GM21423 (cell line): Measurements from ENCODE around the gene RCBTB2.
"Not testable (repeated sequence)": the region's sequence is repeated elsewhere in the genome, so short reads cannot be mapped to it uniquely, and the experiment has no call there.

Source experiments
- ATAC-seq: cut with Tn5 transposase; IDR thresholded peaks from one replicate; pipeline ENCODE4 v1.9.1; 2021; ENCODE audit warnings: mild to moderate bottlenecking, moderate library complexity; ENCODE audit not compliant: unreplicated experiment

RCBTB2 gene

DNA sequence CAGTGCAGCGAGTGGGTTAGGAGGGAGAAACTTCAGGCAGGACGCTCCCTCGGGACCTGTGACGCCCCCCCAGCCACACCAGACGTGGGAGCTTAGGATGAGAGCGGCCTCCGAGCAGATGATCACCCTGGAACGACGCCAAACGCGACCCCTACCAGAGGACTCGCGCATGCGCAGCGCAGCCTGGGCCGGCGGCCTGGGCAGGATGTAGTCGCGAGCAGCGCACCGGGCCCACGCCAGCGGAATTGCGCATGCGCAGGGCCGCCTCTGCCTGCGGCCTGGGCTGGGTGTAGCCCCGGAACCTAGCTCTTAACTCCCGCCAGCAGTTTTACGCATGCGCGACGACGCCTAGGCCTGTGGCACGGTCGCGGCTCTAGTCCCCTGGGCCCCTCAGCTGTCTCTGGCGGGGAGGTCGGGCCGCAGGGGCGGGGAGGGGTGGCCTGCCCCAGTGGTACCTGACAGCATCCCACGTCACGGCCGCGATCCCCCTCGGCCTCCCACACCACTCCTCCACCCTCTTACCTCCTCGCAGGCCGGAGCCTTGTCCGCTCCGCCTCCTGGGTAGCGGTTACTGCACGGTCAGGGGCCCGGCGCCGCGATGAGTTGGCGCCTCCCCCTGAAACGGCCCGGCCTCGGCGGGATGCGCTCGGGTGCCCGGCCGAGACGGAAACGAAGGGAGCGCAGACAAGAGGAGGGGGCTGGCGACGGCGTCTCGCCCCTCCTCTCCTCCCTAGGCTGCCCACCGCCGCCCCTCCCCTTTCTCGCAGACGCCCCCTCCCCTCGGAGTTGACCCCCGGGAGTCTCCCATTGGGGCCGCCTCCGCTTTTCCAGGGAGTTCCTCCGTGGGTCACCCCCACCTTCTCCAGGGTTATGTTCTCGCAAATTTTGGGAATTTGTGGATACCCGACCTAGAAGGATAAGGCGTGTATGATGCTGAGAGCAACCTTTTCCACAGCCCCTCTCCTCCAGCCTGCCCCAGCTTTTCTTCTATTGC, at the start of gene RCBTB2:
RCBTB2 (minus strand) TSS at position 575 of the 994 bp plus-strand sequence. CDS start 11,141 bp downstream, outside the sequence.
- peak; percentile 79 for ATAC-seq

DNA sequence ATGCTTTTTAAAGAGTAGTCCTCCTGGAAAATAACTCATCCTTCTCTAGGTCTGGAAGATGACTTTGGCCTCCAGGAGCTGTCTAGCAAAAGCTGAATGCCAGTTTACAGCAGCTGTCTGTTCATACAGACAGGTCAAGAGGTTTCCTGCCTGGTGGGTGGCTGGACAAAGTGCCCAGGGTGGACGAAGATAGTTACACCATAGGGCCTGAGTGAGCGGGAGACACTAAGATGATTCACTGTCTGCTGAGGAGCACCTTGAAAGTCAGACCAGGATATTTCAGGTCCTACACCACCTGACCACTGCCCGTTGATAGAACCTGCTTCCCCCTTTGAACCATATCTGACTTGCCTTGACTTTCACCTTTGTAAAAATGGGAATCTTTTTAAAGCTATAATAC, 49.2 kb upstream of the RCBTB2 start:
- no peak for ATAC-seq

DNA sequence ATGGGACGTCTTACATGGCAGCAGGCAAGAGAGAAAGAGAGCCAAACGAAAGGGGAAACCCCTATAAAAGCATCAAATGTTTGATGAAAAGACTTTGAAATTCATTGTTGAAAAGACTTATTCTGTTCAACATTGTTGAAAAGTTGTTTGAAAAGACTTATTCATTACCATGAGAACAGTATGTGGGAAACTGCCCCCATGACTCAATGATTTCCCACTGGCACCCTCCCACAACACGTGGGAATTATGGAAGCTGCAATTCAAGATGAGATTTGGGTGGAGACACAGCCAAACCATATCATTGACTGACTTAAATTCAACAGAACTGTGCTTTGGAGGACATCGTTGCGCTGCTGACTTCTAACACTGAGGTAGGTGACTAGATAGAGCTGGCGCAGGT, 48.0 kb upstream of the RCBTB2 start:
- no peak for ATAC-seq

DNA sequence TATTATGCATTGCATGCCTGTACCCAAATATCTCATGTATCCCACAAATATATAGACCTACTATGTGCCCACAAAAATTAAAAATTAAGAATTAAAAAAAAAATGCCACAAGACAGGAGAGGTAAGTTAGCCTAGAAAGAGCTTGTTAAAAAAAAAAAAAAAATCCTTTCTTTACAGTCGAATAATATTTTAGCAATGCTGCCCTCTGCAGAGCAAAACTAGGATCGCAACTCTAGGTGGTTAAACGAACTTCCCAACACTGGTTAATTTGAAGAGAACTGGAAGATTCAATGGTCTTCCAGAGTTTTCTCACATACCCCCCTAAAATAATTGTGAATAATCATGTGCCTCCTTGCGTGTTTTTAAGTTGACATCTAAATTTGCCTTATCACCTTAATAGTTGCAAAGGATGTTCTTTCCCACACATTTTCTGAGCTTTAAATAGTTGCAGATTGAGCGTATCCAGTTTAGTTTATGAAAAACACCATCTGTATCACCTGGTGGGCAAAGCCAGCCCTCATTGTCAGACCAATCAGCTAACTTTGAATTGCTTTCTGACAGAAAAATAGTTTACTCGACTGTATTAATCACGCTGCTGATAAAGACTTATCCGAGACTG, 47.4 kb upstream of the RCBTB2 start:
- no peak for ATAC-seq

DNA sequence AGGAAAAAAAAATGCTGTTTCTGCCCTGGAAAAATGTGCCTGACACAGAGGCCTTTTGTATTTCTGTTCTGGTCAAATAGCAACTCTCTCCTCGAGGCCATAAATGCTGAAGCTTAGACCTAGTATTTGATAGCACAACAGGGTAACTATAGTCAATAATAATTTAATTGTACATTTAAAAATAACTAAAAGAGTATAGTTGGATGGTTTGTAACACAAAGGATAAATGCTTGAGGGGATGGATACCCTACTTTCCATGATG, 47.0 kb upstream of the RCBTB2 start:
- not testable (repeated sequence) for ATAC-seq

DNA sequence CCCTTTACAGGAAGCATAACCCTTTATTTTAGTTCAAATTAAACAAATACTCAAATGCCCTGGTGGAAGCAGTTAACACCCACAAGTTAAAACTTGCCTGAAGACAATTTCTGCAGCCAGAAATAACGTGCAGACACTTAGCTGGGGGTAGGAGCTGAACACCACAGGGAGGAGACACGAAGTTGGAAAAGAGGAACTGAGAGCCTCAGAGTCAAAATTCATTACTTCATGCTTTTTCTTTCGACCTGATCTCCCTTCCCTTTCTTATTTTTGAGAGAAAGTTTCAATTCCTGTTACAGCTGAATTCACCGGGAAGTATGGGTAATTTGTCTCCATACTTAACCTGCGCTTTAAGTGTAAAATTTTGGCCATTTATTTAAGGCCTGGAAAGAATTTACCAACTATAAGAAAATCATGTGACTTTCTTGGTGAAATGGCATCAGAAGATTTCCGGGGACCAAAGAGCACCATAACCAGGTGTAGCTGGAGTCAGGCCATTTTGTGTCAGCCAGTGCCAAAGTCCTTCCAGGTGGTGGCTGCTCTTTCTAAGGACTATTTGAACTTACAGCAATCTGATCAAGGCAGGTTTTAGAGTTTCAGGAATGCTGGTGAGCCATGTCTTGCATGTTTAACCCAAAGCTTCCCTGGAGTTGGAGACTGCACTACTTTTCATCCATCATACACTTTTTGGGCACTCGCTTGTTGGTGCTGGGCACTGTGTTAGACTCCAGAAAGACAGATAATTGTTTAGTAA, 46.5 kb upstream of the RCBTB2 start:
- ATAC-seq: peak; percentile 77

DNA sequence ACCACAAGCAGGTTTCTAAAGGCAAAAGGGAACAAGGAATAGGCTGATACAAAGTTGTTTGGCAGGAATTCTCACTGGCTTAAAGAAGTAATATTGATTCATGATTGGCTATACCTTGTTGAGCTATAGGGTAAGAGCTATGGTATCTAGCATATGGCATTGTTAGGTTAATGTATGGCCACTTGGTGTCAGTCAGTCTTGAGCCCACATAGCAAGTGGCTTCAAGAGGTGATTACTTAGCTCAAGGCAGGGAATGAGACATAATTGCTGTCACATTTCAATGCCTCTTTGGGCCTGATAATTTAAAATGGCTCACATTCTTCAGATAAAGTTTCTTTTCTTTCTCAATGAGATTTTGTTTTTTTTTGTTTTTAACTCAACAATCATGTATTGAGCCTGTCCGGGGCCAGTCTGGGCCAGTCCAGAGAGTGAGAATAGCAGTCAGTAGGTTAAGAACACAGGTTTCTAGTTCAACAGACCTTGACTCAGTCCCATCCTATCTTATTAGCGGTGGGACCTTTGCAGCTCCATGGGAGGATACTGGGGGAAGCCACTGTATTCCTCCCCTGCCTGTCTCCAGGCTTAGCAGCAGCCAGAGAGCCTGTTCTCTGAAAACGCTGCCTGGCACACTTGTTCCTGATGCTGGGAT, 45.8 kb upstream of the RCBTB2 start:
- ATAC-seq: peak; percentile 49

DNA sequence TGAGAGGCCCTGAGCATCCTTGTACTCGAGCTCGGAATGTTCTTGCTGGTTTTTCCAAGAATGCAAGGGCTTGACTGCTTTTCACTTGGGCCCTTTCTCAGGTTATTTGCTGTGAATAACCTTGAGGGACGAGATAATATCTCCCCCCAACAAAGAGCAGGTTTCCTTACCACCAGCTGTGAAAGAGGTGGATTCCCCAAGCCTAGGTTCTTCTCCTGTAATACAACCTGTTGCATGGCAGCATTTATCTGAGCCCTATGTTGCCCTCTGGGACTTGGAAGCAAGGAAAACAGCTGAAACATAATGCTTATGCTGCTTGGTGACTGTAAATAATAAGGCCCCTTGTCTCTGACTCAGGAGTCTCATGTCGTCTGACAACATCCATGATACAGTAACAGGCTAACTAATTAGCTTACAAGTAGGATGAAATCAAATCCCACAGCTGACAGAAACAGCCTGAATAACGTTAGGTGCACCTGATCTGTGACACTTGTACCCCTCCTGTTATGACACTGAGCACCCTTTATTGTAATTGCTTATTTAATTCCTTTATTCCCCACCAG, 43.6 kb upstream of the RCBTB2 start:
- ATAC-seq: no peak

DNA sequence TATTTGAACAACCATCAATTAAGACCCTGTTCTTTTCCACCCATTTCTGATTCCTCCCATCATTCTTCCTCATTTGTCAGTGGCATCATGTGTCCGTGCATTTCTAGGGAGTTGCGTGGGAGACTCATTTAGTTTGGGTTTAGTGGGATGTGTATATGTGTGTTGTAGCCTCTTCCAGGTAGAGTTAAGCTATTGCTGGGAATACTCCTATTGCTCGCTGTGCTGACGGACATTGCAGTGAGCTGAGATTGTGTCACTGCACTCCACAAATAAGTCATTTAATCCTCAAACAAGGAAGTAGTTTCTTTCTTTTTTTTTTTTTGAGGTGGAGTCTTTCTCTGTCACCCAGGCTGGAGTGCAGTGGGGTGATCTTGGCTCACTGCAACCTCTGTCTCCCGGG, 42.2 kb upstream of the RCBTB2 start:
- no peak for ATAC-seq

DNA sequence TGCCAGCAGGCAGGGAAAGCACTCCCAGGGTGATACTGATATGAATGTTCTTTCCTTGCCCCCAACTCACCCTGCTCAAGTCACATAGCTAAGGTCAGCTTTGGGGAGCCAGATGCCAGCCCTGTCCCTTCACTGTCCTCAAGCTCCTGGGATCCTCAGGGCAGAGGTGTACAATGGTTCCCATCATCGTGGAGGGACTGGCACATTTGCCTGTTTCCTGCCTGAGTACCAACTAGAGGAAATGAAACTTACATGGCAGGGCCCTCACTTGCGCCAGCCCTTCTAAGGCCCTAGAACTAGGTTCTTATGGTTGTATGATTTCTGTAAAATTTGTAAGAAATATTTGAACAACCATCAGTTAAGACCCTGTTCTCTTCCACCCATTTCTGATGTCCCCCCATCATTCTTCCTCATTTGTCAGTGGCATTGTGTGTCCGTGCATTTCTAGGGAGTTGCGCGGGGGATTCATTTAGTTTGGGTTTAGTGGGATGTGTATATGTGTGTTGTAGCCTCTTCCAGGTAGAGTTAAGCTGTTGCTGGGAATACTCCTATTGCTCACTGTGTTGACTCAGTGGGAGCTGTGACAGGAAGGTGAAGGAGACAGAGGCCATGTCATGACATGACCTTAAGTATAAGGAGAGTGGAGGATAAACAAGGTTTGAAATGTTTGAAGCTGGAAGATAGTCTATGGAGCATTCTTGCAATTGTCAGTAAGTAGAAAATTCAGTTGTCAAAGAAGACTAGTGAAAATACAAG, 41.3 kb upstream of the RCBTB2 start:
- ATAC-seq: no peak

DNA sequence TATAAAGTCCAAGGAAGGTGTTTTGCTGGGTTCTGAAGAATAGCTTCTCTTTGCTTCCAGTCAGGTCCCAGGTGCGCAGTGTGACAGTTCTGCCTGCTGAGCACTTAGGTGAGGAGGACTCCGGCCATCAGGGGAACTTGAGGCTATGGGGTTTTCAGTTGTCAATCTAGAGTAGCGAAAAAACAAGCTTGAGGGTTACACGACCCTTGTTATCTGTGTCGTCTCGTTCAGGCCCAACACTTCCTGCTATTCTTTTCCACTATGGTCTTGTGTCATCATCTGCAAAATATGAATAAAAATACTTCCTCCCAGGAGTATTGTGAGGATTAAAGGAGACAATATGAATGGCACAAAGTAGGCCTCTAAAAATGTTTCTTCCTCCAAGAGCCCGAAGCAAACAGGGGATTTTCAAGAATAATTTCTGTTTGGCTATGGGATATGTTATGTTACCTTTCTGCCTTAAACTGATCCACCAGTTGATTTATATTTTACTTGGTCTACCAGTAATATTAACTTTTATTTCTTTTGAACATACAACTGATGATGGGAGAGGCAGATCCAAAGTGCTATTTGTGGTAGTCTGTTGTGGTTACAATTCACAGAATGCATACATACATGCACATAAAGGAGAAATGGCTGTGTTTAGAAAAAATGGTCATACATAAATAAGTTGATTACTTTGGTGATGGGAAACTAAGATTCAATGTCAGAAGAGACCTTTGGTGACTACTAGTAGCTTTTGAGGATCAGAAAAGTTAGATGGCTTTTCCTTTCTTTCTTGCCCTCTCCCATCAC, 40.5 kb upstream of the RCBTB2 start:
- no peak for ATAC-seq

DNA sequence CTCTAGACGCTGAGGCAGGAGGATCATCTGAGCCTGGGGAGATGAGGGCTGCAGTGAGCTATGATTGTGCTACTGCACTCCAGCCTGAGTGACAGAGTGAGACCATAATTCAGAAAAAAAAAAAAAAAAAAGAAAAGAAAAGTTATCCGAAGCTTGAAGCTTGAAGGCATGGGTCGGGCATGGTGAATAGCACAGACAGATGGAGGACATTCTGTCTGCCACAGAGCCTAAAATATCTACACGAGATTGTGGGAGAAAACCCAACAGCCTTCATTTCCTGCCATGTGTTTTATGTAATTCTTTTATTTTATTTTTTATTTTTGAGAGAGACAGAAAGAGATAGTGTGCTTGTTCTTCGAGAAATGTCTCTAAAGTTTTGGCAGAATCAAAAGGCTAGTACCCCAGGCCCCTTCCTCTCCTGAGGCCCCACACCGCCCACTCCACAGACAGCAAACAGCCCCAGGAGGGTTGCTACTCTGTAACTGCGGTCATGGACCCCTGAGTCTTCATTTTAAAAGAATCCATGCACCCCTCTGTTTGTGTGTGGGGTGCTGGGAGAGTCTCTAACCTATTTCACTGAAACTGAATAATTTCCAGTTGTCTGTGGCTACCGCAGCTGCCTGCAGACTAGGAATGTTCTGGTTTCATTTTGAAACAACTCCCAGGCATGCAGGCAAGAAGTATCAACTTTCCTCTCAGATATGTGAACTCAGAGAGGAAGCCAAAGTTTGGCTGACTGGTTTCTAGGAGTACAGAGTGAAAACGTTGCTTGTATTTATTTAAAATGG, 38.4 kb upstream of the RCBTB2 start:
- ATAC-seq: no peak

DNA sequence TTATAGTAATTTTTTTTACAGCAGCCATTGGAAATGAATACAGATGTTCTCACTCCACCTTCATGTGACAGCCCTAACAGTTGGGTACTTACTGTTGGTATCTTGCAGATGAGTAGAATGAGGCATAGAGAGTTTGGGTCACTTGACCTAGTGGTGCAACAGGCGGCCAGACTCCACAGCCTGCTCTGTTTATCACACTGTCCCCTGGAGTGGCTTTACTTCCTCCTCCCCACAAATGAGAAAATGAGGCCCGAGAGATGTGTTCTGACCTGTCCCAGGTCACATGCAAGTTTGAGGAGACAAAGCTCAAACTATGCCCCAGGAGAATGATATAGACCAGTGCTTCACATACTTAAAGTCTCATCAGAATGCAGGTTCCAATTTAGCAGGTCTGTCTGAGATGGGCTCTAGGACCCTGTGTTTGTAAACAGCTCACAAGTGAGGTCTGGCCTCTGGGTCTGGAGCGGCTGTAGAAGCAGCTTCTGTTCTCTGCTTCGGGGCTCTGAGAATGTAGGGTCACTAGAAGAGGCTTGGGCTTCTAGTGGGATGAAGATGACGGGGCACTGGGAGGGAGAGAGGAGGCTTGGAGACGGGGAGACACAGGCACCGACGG, 37.4 kb upstream of the RCBTB2 start:
- no peak for ATAC-seq

DNA sequence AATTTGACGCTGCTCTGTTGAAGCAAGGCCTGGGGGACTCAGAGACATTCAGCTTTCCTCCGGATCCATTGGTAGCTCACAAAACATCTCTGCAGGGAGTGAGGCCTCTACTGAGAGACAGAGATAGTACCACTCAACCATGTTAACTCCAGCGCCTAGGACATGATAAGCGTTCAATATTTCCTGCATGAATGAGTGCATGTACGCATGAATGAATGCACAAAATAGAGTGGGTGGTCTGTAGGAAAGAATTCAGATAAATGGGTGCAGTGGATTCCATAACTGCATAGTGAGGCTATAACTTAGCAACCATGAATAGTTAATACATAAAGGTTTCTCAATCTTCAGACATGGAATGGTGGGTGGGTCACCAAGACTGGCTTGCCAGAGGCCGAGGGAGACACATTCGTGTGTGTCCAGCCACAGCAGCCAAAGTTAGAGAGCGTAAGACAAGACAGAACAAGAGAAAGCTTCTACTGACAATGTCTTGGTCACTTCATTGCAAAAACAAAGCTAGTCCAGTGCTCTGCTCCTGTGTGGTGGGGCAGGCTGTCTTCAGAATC, 36.3 kb upstream of the RCBTB2 start:
- no peak for ATAC-seq

DNA sequence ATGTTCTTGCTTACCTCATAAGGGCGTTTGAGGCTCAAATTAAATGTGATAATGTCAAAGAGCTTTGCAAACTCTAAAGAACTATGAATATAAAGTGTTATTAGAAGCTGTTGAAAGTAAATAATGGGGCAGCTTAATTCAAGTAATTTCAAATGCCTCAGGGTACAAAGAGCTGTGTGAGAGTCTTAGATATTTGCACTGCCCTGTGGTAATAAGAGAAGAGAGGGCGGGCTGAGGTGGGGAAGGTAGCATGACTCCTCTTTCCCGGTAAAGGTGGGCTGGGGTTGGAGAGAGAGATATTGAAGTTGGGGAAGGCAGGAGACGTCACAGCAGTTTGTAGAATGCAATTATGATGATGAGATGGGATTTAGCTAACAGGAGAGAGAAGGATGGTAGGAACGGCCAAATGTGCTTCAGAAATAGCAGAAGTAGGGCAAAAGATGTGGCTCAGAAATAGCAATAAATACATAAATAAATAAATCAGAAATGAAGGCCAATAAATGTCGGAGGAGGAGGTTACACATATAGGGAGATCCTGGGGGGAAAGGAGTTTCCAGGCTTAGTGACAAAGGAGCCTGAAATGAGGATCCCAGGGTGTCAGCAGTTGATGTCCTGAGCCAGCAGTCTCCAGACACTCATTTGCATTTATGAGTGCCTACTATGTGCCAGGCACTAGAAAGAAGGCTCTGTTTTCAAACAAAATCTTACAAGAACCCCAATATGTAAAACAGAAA, 35.7 kb upstream of the RCBTB2 start:
- ATAC-seq: no peak

DNA sequence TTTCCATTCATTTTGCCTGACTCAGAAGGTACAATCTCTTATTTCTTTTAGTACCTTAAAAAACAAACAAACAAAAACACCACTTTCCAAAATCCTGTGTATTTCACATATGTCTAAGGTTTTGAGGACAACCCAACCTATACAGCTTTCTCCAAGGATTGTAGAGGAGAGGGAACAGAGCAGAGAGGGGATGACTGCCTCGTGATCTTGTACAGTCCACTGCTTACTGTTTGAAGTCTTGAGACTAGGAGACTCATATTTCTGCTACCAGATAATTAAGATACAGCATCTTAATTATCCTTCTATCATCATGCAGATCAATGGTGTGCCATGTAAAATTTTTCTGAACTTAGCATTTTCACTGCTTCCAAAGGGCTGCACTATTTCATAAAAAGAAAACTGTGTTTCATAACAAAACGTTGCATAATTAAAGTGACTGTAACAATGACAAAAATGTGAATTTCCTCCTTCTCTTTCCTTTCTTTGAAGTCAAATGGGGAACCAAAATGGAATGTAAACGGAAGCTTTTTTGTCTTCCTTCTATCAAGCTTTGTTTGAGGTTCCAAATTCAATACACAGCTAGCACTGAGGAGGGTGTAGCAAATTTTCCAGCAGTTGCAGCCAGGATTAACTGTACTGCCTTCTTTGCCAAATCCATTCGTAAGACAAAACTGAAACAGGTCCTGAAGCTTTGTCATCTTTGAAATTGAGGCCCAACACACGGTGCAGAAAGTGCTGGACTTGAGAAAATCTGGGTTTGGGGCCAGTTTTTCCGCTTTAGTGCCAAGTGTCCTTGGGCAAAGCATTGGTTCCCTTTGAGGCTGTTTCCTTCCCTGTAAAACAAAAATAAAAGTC, 34.9 kb upstream of the RCBTB2 start:
- no peak for ATAC-seq
